Kasumi-1 (cell line): ENCODE data around the gene GFPT1.
A peak's percentile ranks its signal among the peaks of the same experiment; 100 is the strongest.

Experiments used
- DNase-seq, 2 experiments: peaks; one replicate each; lab custom pipeline; 2025; lab: John Stamatoyannopoulos, UW

The GFPT1 gene

DNA sequence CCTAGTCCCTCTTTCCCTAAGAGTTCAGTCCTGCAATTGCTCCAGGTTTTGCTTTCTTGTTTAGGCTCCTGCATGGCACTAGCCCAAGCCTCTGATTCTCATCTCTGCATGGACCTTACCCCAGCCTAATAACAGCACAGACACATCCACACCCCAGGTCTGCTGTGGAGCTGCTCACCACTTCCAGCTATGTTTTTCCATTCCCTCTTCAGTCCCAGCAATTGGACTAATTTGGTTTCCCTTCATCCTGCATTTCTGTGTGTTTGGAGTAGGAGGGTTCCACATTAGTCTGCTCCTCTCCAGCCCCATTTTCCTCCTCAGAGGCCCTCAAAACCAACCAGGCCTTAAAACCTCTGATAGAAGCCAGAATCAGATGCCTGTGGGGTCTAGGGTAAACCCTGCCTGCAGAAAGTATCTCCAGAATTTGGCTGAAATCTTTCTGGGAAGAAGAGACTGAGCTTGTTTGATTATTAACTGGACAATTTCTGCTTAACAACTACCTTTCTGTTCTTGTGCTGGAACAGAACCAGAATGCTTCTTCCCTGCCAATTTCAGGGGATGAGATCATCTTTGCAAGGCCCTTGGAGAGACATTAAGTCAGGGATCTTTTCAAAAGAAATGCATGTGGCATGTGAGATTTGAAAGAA is 95.9 kb downstream of the GFPT1 start:
- DNase-seq, result no peak

DNA sequence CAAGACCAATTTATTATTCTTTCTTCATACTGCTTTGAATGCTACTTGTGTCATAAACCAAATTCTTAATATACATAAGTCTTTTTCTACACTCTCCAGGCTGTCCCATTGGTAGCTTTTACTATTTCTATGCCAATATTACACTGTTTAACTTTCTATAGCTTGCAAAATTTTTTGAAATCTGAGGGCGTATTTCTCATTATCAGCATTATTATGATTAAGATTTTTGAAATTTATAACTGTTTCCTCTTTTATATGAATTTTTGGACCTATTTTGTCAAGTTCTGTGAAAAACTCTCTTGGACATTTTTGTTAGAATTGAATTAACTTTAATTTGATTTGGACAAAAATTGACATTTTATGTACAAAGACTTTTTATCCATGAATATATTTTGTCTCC is 98.6 kb downstream of the GFPT1 start:
- DNase-seq, result no peak

DNA sequence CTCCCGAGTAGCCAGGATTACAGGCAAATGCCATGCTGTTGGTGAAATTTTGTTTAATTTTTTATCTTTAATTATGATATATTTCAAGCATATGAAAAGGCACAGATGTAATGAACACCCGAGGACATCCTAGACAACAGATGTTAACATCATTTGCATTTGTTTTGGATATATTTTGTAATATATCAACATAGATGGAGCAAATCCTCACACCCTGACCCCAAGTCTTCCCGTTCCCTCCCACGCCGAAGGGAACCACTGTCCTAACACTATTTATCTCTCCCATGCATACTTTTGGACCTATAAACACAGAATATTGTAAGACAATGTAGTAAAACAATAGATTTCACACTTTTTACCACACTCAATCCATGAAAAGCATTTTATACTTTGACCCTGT is 99.5 kb downstream of the GFPT1 start:
- DNase-seq, result no peak

DNA sequence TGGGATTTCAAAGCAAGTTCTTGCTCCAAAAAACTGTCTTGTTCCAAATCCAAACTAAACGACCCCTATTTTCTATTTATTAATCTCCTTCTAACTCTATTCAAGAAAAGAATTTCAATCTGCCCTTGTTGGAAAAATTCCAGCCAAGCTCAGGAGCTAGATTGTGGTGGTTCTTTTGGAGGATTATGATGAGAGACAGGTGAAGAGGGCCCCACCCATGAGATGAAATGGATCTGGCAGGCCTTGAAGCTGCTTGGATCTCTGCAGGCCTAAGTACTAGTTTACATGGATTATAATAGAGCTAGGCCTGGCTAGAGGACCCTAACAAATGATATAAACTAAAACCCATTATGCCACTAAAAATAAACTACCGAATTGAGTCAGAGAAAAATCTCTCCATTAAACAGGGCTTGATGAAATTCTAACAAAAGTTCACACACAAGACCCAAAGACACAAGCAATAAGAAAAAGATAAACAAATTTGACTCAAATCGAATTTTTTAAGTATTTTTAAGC is 101.6 kb downstream of the GFPT1 start:
- no peak for DNase-seq

DNA sequence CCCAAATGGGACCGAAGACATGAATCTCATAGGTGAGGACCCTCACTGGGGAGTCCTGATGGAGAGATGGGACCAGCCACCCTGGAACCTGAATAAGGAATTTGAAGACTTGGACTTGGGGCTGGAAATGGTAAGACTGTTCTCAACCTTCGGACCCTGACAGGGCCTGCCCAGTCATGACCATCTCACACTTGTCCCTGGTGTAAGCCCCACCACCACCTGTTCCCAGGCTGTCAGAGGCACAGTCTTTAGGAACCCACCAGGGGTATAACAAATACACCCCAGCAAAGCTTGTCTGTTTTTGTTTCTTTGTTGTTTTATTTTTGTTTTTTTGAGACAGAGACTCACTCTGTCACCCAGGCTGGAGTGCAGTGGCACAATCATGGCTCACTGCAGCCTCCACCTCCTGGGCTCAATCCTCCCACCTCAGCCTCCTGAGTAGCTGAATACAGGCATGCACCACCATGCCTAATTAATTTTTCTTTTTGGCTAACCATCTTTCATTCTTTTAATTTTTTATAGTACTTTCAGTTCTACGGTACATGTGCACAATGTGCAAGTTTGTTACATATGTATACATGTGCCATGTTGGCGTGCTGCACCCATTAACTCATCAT is 106.1 kb downstream of the GFPT1 start:
- DNase-seq, result no peak

DNA sequence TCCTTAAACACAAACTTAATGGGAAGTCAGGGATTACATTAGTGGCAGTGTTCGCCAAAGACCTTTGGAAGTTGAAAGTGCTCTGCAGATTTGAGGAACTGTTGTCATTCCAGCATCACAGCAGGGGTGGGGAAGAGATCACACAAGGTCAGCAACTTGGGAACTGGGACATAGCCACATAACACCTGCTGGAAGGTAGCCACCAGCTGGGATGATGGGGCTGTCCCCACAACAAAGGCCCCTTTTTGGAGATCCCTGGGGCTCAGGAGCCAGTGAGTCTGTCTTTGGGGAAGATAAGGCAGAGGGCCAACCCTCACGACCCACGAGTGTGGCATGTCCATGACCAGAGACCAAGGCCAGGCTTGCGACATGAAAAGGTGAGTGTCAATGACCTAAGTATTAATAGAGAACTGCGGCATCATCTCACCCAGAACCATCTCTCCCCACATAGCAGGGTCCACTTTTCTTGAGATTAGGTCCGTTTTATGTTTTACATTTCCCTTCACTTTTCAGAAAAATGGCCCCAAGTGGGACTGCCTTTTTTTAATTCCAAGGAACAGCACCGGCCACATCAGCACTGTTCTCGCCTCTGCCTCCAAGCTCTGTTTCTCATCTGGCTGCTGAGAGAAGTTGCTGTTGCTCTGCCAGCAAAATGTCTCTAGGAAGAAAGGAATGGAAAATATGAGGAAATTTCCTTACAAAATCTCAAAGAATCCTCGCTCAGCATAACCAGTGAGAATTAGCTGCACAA is 106.9 kb downstream of the GFPT1 start:
- no peak for DNase-seq

DNA sequence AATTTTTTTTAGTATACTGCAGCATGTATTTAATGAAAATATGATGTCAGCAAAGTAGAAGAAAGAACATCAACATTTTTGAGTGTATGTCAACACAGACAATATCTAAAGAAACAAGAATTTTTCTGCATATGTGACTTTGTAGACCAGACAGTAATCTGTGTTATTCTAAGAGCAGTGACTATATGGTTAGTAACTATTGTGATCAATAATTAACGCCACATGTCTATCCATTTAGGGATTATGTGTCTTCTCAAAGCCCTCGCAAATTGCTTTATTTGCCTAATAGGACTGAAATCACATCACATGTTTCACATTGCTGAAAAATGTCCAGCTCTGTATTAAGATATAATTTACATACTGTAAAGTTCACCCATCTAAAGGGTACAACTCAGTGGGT is 107.8 kb downstream of the GFPT1 start:
- DNase-seq, result no peak

DNA sequence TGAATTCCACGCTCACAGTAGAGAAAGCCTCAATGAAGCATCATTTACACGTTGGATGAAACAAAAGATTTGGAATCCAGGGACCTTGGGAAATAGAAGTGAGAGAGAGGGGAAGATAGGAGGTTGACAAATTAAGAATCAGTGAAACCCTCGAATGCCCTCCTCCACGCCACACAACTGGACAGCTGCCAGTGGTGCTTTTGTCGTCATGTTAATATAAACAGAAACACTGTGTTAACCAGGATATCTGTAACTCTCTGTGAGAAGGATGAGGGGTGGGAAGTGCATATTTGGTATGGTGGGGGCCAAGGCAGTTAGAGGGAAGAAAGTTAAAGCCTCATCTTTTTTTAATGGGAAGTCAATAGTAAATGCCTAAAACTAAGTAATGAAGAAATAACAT is 108.7 kb downstream of the GFPT1 start:
- no peak for DNase-seq

DNA sequence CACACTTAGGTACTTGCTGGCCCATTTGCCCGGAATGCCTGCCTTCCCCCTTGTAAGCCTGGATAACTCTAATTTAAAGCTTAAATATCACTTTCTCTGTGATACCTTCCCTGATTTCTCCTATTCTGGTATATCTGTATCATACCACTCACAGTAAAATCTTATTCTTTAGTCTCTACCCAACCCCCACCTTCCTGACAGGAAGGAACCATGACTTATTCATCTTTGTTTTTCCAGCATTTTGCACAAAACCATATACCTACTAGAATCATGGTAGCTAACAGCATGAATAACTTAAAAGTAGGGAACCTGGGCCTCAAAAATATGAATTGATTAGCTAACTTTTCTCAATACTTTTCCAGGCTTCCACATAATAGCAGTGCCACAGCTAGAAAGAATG is 111.5 kb downstream of the GFPT1 start:
- DNase-seq, result no peak

DNA sequence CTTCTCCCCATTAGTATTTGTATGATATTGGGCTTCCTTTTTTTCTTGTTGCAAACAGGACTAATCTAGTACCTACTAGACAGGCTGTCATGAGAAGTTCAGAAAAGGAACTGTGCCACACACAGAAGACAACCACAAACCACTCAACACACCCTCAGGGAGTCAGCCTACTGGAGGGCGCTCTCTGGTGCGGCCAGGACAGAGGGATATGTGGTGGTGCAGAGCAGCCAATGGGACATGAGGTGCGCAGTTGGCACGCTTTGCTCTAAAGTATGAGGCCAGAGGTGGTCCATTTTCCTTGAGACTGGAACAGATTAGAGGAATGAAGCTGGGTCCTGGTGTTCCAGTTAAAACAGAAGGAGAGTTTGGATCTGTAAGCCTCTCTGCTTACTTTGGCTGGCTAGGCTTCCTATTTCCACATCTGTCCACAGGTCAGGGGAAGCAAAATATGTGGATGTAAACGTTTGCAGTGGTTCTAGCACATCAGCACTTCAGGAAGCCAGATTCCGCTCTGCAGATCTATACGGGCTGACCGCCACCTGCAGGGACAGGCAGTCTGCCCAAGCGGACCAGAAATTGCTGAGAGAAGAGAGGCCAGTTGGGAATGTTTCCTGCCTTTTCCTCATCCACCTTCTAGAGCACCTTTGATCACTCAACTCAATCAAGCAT is 114.1 kb downstream of the GFPT1 start:
- peak; percentile 72 to 82 for DNase-seq

DNA sequence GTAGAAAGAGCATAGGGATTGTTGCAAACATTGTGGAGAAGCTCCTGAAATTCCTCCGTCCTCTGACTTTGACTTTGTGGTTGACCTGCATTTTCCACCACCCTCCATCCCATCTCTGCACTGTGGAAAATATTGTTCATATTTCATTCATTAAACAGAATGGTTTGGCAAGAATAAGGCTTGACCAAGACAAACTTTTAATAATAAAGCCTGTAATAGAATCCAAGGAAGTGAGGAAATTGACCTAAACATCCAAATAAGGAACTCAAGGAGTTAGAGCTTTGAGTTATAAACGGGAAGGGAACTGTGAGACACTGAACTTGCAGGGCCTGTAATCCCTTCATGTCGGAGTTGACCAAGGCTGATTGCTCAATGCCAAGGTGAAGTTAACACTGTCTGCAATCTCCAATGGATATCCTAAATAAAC is 115.2 kb downstream of the GFPT1 start:
- peak; percentile 27 to 45 for DNase-seq
